NOMO-1 treated with dmso at 0.1 percent for 144 hours (cell line): ENCODE data around the gene PARP4.
"Not testable (repeated sequence)": the region's sequence is repeated elsewhere in the genome, so short reads cannot be mapped to it uniquely, and the experiment has no call there.

ENCODE experiments used
- DNase-seq: peaks from one replicate; lab custom pipeline; 2025; ENCODE audit not compliant: unreplicated experiment; lab: John Stamatoyannopoulos, UW

Gene PARP4

DNA sequence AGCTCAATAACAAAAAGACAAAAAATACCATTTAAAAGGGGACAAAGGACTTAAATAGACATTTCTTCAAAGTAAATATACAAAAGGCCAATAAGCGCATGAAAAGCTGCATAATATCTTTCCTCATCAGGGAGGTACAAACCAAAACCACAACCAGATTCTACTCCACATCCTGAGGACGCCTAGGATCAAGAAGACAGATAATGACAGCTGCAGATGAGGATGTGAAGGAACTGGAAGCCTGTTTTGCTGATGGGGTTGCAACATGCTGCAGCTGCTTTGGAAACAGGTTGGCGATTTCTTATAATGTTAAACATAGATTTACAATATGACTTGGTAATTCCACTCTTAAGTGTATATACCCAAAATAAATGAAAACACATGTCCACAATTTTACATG is 132.4 kb downstream of the PARP4 start:
- not testable (repeated sequence) for DNase-seq

DNA sequence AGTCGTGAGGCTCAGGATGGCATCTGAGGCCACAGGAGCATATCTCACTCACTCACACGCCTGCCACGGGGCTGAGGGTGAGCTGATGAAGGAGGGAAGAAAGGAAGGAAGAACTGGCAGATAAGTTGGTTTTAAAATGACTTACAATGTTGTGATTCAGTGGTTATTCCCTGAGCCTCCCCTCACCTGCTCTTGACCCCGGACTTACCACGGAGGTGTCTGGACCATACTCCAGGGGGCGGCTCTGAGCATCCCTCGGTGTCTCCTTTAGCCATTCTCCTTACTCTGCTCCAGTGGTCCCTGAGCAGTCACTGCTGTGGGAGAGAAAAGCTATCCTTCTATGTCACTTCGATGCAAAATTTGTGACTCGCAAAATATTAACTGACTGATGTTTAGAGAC is 141.3 kb downstream of the PARP4 start:
- DNase-seq: not testable (repeated sequence)
